ENCODE results near the gene SAG. TPM values are rescaled to one million over a fixed set of nuclear protein-coding genes. Genes with fewer than 3 reads are reported as not detected.

Gene SAG
- total RNA-seq, 6 donors from 2014 or later, result 0.17 TPM; not detected in 5

GRCh38 chr2:233384811-233385488 lies 77.3 kb downstream of the SAG start:
- ATAC-seq (ENCODE audit: low FRiP score in 2 of 2) (no peak), DNase-seq (peak; percentile 31 to 38)
- Histone ChIP-seq H3K36me3 (peaks cover 0 to 8% (median 1%) of the 10 kb centered on the region in 4 donors), H3K4me1 (peaks cover 19 to 56% (median 34%) of the 10 kb centered on the region in 4 donors), H3K9me3 (no peaks in the 10 kb centered on the region), H3K27me3 (no peaks in the 10 kb centered on the region), H3K27ac (peak overlapping the region in 2 of 4 donors; percentile 18 to 72), H3K4me3 (no peak overlapping the region)
- TF ChIP-seq CTCF (IDR thresholded peaks at IDR 0.05) (no peak), POLR2A (IDR thresholded peaks at IDR 0.05) (no peak), POLR2AphosphoS5 (IDR thresholded peaks at IDR 0.05) (no peak), EP300 (IDR thresholded peaks at IDR 0.05) (no peak)
- 74 to 75% methylated on average over 7 to 11 of the region's 12 CpGs for WGBS, 2 donors

GRCh38 chr2:233385489-233386044 lies 78.0 kb downstream of the SAG start:
- WGBS, 2 donors, result 73 to 76% methylated on average over 12 to 14 of the region's 14 CpGs
- TF ChIP-seq POLR2AphosphoS5 (IDR thresholded peaks at IDR 0.05) (no peak), EP300 (IDR thresholded peaks at IDR 0.05) (no peak), POLR2A (IDR thresholded peaks at IDR 0.05) (no peak), CTCF (IDR thresholded peaks at IDR 0.05) (no peak)
- Histone ChIP-seq H3K27ac (peak overlapping the region in 1 of 4 donors; percentile 72), H3K9me3 (no peaks in the 10 kb centered on the region), H3K36me3 (peaks cover 0 to 14% (median 4%) of the 10 kb centered on the region in 4 donors), H3K4me3 (no peak overlapping the region), H3K27me3 (no peaks in the 10 kb centered on the region), H3K4me1 (peaks cover 19 to 56% (median 34%) of the 10 kb centered on the region in 4 donors)
- ATAC-seq (ENCODE audit: low FRiP score in 2 of 2) (no peak), DNase-seq (peak in 1 of 2 donors; percentile 39)

- WGBS, 2 donors, result 62 to 68% methylated on average over 13 of the region's 13 CpGs
- DNase-seq (no peak), ATAC-seq (ENCODE audit: low FRiP score in 2 of 2) (peak; percentile 35 to 58)
- Histone ChIP-seq H3K27me3 (no peaks in the 10 kb centered on the region), H3K36me3 (peaks cover 0 to 17% (median 7%) of the 10 kb centered on the region in 4 donors), H3K9me3 (no peaks in the 10 kb centered on the region), H3K4me3 (no peak overlapping the region), H3K4me1 (peaks cover 19 to 49% (median 34%) of the 10 kb centered on the region in 4 donors), H3K27ac (peak overlapping the region in 3 of 4 donors; percentile 49 to 81 (median 72))
- TF ChIP-seq EP300 (IDR thresholded peaks at IDR 0.05) (no peak), POLR2A (IDR thresholded peaks at IDR 0.05) (no peak), CTCF (IDR thresholded peaks at IDR 0.05) (no peak), POLR2AphosphoS5 (IDR thresholded peaks at IDR 0.05) (no peak)
These were observed 78.9 kb downstream of the SAG start for GRCh38 chr2:233386382-233387041.

- peak in 1 of 2 donors; percentile 38 for ATAC-seq (ENCODE audit: low FRiP score in 2 of 2)
- no peak for DNase-seq
- no peak for TF ChIP-seq POLR2A (IDR thresholded peaks at IDR 0.05)
- TF ChIP-seq CTCF (IDR thresholded peaks at IDR 0.05), result no peak
- no peak for TF ChIP-seq EP300 (IDR thresholded peaks at IDR 0.05)
- TF ChIP-seq POLR2AphosphoS5 (IDR thresholded peaks at IDR 0.05), result no peak
- peak overlapping the region; percentile 22 to 81 (median 66) for H3K27ac ChIP-seq
- peak overlapping the region in 2 of 4 donors; percentile 11 to 23 for H3K4me3 ChIP-seq
- H3K4me1 ChIP-seq, result peaks cover 19 to 49% (median 34%) of the 10 kb centered on the region in 4 donors
- no peaks in the 10 kb centered on the region for H3K27me3 ChIP-seq
- no peaks in the 10 kb centered on the region for H3K9me3 ChIP-seq
- WGBS, 2 donors, result 70 to 71% methylated on average over 13 of the region's 13 CpGs
- H3K36me3 ChIP-seq, result peaks cover 0 to 21% (median 9%) of the 10 kb centered on the region in 4 donors
These were observed 79.6 kb downstream of the SAG start for GRCh38 chr2:233387225-233387624.

Measured in upper lobe of left lung (tissue), 6 donors.